GM12874 (cell line): ENCODE results near the gene KNG1.

Experiments
- CTCF ChIP-seq: IDR thresholded peaks from 2 replicates; pipeline ENCODE4 v1.5.1; 2011; ENCODE audit warnings: low read depth, mild to moderate bottlenecking, control low read depth, low read length, moderate library complexity; ENCODE audit not compliant: insufficient read depth

KNG1 gene

GRCh38 chr3:186789554-186790260 is 72.5 kb downstream of the KNG1 start:
- no peak for TF ChIP-seq CTCF

GRCh38 chr3:186790261-186790981 is 73.3 kb downstream of the KNG1 start:
- no peak for TF ChIP-seq CTCF
